ENCODE data around the gene MFSD11. TPM values are rescaled to one million over a fixed set of nuclear protein-coding genes. Genes with fewer than 3 reads are reported as not detected.

Gene MFSD11
- total and polyA plus RNA-seq, 5 experiments from 2014 or later = 18.1 to 30.4 (median 23.6) TPM

GRCh38 chr17:76820039-76820438 lies 82.1 kb downstream of the MFSD11 start:
- POLR2A ChIA-PET = interaction anchor here (0.6 kb wide), 1 partner anchor 37 kb away, joined by 3 read pairs; no protein-coding TSS in a partner anchor
- H3K27me3 Mint-ChIP-seq = peaks cover 0 to 1% (median 0%) of the 10 kb centered on the region in 5 donors
- H3K4me1 Mint-ChIP-seq = peaks cover 5 to 12% (median 9%) of the 10 kb centered on the region in 4 donors
- no peak for DNase-seq
- H3K27ac Mint-ChIP-seq = peak overlapping the region in 1 of 10 donors; percentile 55
- H3K4me3 Mint-ChIP-seq = no peak overlapping the region
- no peaks in the 10 kb centered on the region for H3K36me3 Mint-ChIP-seq
- no peak for ATAC-seq
- no peaks in the 10 kb centered on the region for H3K9me3 Mint-ChIP-seq

DNA sequence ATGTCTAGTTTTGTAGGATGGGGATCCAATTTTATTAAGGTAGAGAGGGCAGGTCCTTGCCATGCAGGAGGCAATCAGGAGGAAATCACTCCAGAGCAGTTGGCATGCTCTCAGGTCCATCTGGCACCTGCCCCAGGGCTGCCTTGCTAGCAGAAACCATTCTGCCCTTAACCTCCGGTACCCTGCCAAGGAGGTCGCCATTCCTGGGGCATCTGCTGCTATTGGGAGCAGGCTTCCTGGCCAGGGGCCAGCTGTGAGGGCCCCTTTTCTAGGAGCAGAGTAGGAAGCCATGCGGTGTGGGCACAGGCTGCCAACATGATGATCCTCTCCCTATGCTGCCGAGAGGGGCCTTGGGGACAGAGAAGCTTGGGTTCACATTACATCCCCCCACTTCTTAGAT lies 82.6 kb downstream of the MFSD11 start:
- H3K4me1 Mint-ChIP-seq = peaks cover 5 to 12% (median 9%) of the 10 kb centered on the region in 4 donors
- peaks cover 0 to 1% (median 0%) of the 10 kb centered on the region in 5 donors for H3K27me3 Mint-ChIP-seq
- ATAC-seq (no peak), DNase-seq (no peak)
- POLR2A ChIA-PET = interaction anchor here (0.6 kb wide), 1 partner anchor 346 kb away, joined by 7 read pairs; no protein-coding TSS in a partner anchor
- no peak overlapping the region for H3K4me3 Mint-ChIP-seq
- H3K9me3 Mint-ChIP-seq = no peaks in the 10 kb centered on the region
- no peak overlapping the region for H3K27ac Mint-ChIP-seq
- H3K36me3 Mint-ChIP-seq = no peaks in the 10 kb centered on the region

- Mint-ChIP-seq H3K4me3 (no peak overlapping the region), H3K9me3 (no peaks in the 10 kb centered on the region), H3K4me1 (peaks cover 0 to 14% (median 6%) of the 10 kb centered on the region in 4 donors), H3K27ac (no peak overlapping the region), H3K27me3 (peaks cover 0 to 1% (median 0%) of the 10 kb centered on the region in 5 donors), H3K36me3 (no peaks in the 10 kb centered on the region)
- DNase-seq (no peak), ATAC-seq (no peak)
- POLR2A ChIA-PET = interaction anchor here (0.7 kb wide), 1 partner anchor 1017 kb away, joined by 3 read pairs; no protein-coding TSS in a partner anchor
Measured at GRCh38 chr17:76822184-76822778, 84.4 kb downstream of the MFSD11 start.

DNA sequence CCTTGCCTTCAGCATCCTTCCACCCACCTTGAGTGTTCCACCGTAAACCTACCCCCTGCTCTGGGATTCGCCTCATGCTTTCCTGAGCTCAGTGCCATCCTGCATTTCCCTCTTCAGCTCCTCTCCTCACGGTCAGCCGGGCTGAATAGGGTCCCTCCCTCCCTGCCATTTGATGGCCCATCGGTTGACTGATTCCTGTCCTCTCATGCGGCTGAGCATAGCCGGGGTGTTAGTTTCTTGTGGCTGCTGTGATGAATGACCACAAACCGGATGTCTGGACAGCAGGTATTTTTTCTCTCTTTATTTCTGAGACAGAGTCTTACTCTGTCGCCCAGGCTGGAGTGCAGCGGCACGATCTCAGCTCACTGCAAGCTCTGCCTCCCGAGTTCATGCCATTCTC lies 86.2 kb downstream of the MFSD11 start:
- DNase-seq (no peak), ATAC-seq (no peak)
- Mint-ChIP-seq H3K36me3 (peaks cover 0 to 2% (median 0%) of the 10 kb centered on the region in 3 donors), H3K4me1 (peaks cover 0 to 15% (median 7%) of the 10 kb centered on the region in 4 donors), H3K27me3 (peaks cover 0 to 6% (median 0%) of the 10 kb centered on the region in 5 donors), H3K4me3 (no peak overlapping the region), H3K27ac (no peak overlapping the region), H3K9me3 (peaks cover 0 to 1% (median 0%) of the 10 kb centered on the region in 9 donors)
- POLR2A ChIA-PET = no interaction called here

GRCh38 chr17:76826330-76827068 lies 88.6 kb downstream of the MFSD11 start:
- no peak for DNase-seq
- Mint-ChIP-seq H3K36me3 (peaks cover 0 to 2% (median 0%) of the 10 kb centered on the region in 3 donors), H3K4me3 (peak overlapping the region in 1 of 10 donors; percentile 18), H3K27ac (peak overlapping the region in 3 of 10 donors; percentile 56 to 80 (median 73)), H3K9me3 (peaks cover 0 to 1% (median 0%) of the 10 kb centered on the region in 9 donors), H3K4me1 (peaks cover 0 to 15% (median 7%) of the 10 kb centered on the region in 4 donors), H3K27me3 (peaks cover 0 to 6% (median 0%) of the 10 kb centered on the region in 5 donors)
- POLR2A ChIA-PET = no interaction called here
- no peak for ATAC-seq

DNA sequence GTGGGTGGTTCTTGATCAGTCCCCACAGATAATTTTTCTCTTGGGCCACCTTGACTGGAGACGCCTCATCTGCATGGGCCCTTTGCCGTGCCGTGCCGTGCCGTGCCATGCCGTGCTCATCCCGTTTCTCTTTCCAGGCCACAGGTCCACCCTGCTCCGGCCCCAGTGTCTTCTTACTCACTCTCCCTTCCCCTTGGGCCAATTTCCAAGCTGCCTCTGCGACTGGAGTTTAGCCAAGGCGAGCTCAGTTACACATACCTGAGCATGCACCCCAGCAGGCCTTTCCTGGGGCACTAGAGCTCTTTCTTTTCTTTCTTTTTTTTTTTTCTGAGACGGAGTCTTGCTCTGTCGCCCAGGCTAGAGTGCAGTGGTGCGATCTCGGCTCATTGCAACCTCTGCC lies 89.8 kb downstream of the MFSD11 start:
- peaks cover 0 to 2% (median 0%) of the 10 kb centered on the region in 3 donors for H3K36me3 Mint-ChIP-seq
- H3K27ac Mint-ChIP-seq = peak overlapping the region in 1 of 10 donors; percentile 22
- H3K27me3 Mint-ChIP-seq = peaks cover 0 to 8% (median 0%) of the 10 kb centered on the region in 5 donors
- peaks cover 0 to 1% (median 0%) of the 10 kb centered on the region in 9 donors for H3K9me3 Mint-ChIP-seq
- H3K4me1 Mint-ChIP-seq = peaks cover 0 to 15% (median 7%) of the 10 kb centered on the region in 4 donors
- DNase-seq (no peak), ATAC-seq (no peak)
- POLR2A ChIA-PET = interaction anchor here (0.6 kb wide), 1 partner anchor 80 kb away, joined by 3 read pairs; no protein-coding TSS in a partner anchor
- no peak overlapping the region for H3K4me3 Mint-ChIP-seq

Small RNA genes lying within 50 kb of the gene (microRNA-seq; reads per million reads assigned to microRNA genes)
- not detected for gene MIR636 (ENCODE audit: borderline microRNAs expressed)

Other genes starting within 250 kb of the MFSD11 start
- 10 to 100 TPM; 59.4 to 62.4 TPM for gene RHBDF2, start 236.7 kb upstream of the MFSD11 start, total RNA-seq
- gene RHBDF2, start 236.7 kb upstream of the MFSD11 start, polyA plus RNA-seq = 10 to 100 TPM in 1 of 3 donors, 1 to 10 TPM in 2; 4.8 to 10.2 (median 6.2) TPM
- 1 to 10 TPM in 1 of 2 experiments, under 1 TPM in 1; 0.52 to 2.1 TPM for gene CYGB, start 200.4 kb upstream of the MFSD11 start, total RNA-seq
- gene CYGB, start 200.4 kb upstream of the MFSD11 start, polyA plus RNA-seq = 1 to 10 TPM in 1 of 3 donors, under 1 TPM in 2; 0.40 to 1.0 (median 0.53) TPM
- 1 to 10 TPM; 4.0 to 5.3 TPM for gene PRCD, start 198.1 kb upstream of the MFSD11 start, total RNA-seq
- 10 to 100 TPM in 1 of 3 donors, 1 to 10 TPM in 2; 5.0 to 11.4 (median 7.1) TPM for gene PRCD, start 198.1 kb upstream of the MFSD11 start, polyA plus RNA-seq
- gene ST6GALNAC2, start 152.3 kb upstream of the MFSD11 start, total RNA-seq = under 1 TPM in 1 of 2 experiments, not detected in 1; 0.44 TPM
- gene ST6GALNAC2, start 152.3 kb upstream of the MFSD11 start, polyA plus RNA-seq = 1 to 10 TPM in 1 of 3 donors, not detected in 2; 1.1 TPM
- not detected for gene ST6GALNAC1, start 94.4 kb upstream of the MFSD11 start, total RNA-seq
- gene ST6GALNAC1, start 94.4 kb upstream of the MFSD11 start, polyA plus RNA-seq = under 1 TPM in 2 of 3 donors, not detected in 1; 0.07 to 0.52 TPM
- 10 to 100 TPM; 13.9 to 16.3 TPM for gene MXRA7, start 27.2 kb upstream of the MFSD11 start, total RNA-seq
- gene MXRA7, start 27.2 kb upstream of the MFSD11 start, polyA plus RNA-seq = 10 to 100 TPM in 1 of 3 donors, 1 to 10 TPM in 2; 2.2 to 25.3 (median 5.4) TPM
- 10 to 100 TPM; 36.6 to 37.8 TPM for gene JMJD6, start 11.5 kb upstream of the MFSD11 start, total RNA-seq
- 10 to 100 TPM; 10.2 to 34.2 (median 14.4) TPM for gene JMJD6, start 11.5 kb upstream of the MFSD11 start, polyA plus RNA-seq
- 10 to 100 TPM; 86.2 to 86.9 TPM for gene METTL23, start 11.3 kb upstream of the MFSD11 start, total RNA-seq
- 100 to 1,000 TPM; 140 to 154 (median 146) TPM for gene METTL23, start 11.3 kb upstream of the MFSD11 start, polyA plus RNA-seq
- 100 to 1,000 TPM; 358 to 377 TPM for gene SRSF2, start 788 bp upstream of the MFSD11 start, total RNA-seq
- gene SRSF2, start 788 bp upstream of the MFSD11 start, polyA plus RNA-seq = 100 to 1,000 TPM; 101 to 106 (median 105) TPM
- 1 to 10 TPM; 1.7 to 2.0 TPM for gene MGAT5B, start 130.3 kb downstream of the MFSD11 start, total RNA-seq
- gene MGAT5B, start 130.3 kb downstream of the MFSD11 start, polyA plus RNA-seq = not detected

Measured in naive thymus-derived CD8-positive, alpha-beta T cell (primary cell).